Trophoblast cell (in vitro differentiated cells and primary cell): ENCODE data around the gene CCRL2.
"Not testable (repeated sequence)": the region's sequence is repeated elsewhere in the genome, so short reads cannot be mapped to it uniquely, and the experiment has no call there.

Source experiments
- DNase-seq, 2 donors: peaks; one replicate each; pipeline ENCODE4 v3.0.0-alpha.2; 2016
- H2AFZ ChIP-seq: 2 replicates; pipeline ENCODE4 v1.6.1; 2013; ENCODE audit warnings: low read length, moderate library complexity, mild to moderate bottlenecking; ENCODE audit not compliant: insufficient read depth, poor library complexity
- H2AK5ac ChIP-seq: 2 replicates; pipeline ENCODE4 v1.6.1; 2013; ENCODE audit warnings: mild to moderate bottlenecking, low read length
- H2BK120ac ChIP-seq: 2 replicates; pipeline ENCODE4 v1.6.1; 2013; ENCODE audit warnings: low read length, mild to moderate bottlenecking, moderate library complexity; ENCODE audit not compliant: insufficient read depth, poor library complexity
- H2BK12ac ChIP-seq: 2 replicates; pipeline ENCODE4 v1.6.1; 2013; ENCODE audit warnings: mild to moderate bottlenecking, low read length, moderate library complexity
- H2BK5ac ChIP-seq: 2 replicates; pipeline ENCODE4 v1.6.1; 2013; ENCODE audit warnings: low read length, low read depth, moderate library complexity, mild to moderate bottlenecking; ENCODE audit not compliant: poor library complexity
- H3K14ac ChIP-seq: 2 replicates; pipeline ENCODE4 v1.6.1; 2013; ENCODE audit warnings: mild to moderate bottlenecking, low read length
- H3K18ac ChIP-seq: 2 replicates; pipeline ENCODE4 v1.6.1; 2013; ENCODE audit warnings: mild to moderate bottlenecking, low read length
- H3K23ac ChIP-seq: 2 replicates; pipeline ENCODE4 v1.6.1; 2013; ENCODE audit warnings: low read length
- H3K27ac ChIP-seq: 2 replicates; pipeline ENCODE4 v1.5.1; 2013; ENCODE audit warnings: low read depth, mild to moderate bottlenecking, inconsistent platforms, low read length, moderate library complexity
- H3K27me3 ChIP-seq: 2 replicates; pipeline ENCODE4 v1.6.1; 2013; ENCODE audit warnings: inconsistent platforms, mild to moderate bottlenecking, low read length, moderate library complexity; ENCODE audit not compliant: insufficient read depth
- H3K36me3 ChIP-seq, 2 experiments: 1 replicate in 1 of 2; 2 replicates in 1 of 2; pipeline ENCODE4 v1.6.1; 2013; ENCODE audit warnings: low read length in 2 of 2, mild to moderate bottlenecking in 2 of 2, moderate library complexity in 1 of 2; ENCODE audit not compliant: insufficient read depth in 2 of 2, control insufficient read depth in 1 of 2
- H3K4ac ChIP-seq: 2 replicates; pipeline ENCODE4 v1.6.1; 2013; ENCODE audit warnings: low read depth, mild to moderate bottlenecking, low read length, moderate library complexity
- H3K4me1 ChIP-seq, 2 experiments: 1 replicate in 1 of 2; 2 replicates in 1 of 2; pipeline ENCODE4 v1.6.1; 2013; ENCODE audit warnings: low read length in 2 of 2, mild to moderate bottlenecking in 2 of 2, moderate library complexity in 1 of 2; ENCODE audit not compliant: insufficient read depth in 2 of 2, control insufficient read depth in 1 of 2
- H3K4me2 ChIP-seq: 2 replicates; pipeline ENCODE4 v1.6.1; 2013; ENCODE audit warnings: inconsistent platforms, mild to moderate bottlenecking, low read length, moderate library complexity
- H3K4me3 ChIP-seq: 2 replicates; pipeline ENCODE4 v1.5.1; 2013; ENCODE audit warnings: mild to moderate bottlenecking, low read depth, low read length, inconsistent platforms
- H3K79me1 ChIP-seq: one replicate; pipeline ENCODE4 v1.6.1; 2013; ENCODE audit warnings: low read length
- H3K79me2 ChIP-seq: 2 replicates; pipeline ENCODE4 v1.6.1; 2013; ENCODE audit warnings: low read length, mild to moderate bottlenecking; ENCODE audit not compliant: control insufficient read depth, insufficient read depth, poor library complexity
- H3K9ac ChIP-seq: 2 replicates; pipeline ENCODE4 v1.6.1; 2013; ENCODE audit warnings: mild to moderate bottlenecking, low read length
- H3K9me3 ChIP-seq: 2 replicates; pipeline ENCODE4 v1.6.1; 2013; ENCODE audit warnings: low read depth, mild to moderate bottlenecking, control low read depth, inconsistent platforms, low read length; ENCODE audit not compliant: insufficient read depth
- H4K12ac ChIP-seq: 2 replicates; pipeline ENCODE4 v1.6.1; 2013; ENCODE audit warnings: low read depth, mild to moderate bottlenecking, low read length, moderate library complexity
- H4K8ac ChIP-seq: 2 replicates; pipeline ENCODE4 v1.6.1; 2013; ENCODE audit warnings: low read depth, mild to moderate bottlenecking, low read length, moderate library complexity
- H4K91ac ChIP-seq: one replicate; pipeline ENCODE4 v1.6.1; 2013; ENCODE audit warnings: low read depth, mild to moderate bottlenecking, low read length, moderate library complexity
- WGBS: extraction: QIAGEN DNeasy Blood & Tissue Kit; methylation state at CpG from one replicate; pipeline ENCODE4 v1.1.7; 2013; ENCODE audit warnings: missing lambda C conversion rate; ENCODE audit not compliant: insufficient read length, insufficient coverage; ENCODE audit errors: extremely low coverage; 5-methylcytosine and 5-hydroxymethylcytosine counted together

Gene CCRL2

GRCh38 chr3:46383211-46383950 lies 23.7 kb upstream of the CCRL2 start:
- DNase-seq = no peak
- H3K4ac ChIP-seq = no peak overlapping the region

DNA sequence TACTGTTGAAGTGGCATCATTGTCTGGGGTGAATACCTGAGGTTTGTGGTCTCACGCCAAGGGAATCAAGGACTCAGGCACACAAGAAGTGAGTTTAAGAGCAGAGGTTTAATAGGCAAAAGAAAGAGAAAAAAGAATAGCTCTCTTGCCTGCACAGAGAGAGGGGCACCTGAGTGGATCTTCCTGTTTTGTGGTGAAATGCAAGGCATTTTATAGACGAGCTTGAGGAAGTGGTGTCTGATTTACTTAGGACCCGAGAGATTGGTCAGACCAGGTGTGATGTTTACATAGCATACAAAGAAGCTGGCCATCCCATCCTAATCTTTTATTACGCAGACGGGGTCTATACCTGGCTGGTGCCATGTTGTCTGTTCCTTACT lies 23.1 kb upstream of the CCRL2 start:
- no peak overlapping the region for H3K27ac ChIP-seq
- H2BK12ac ChIP-seq = no peak overlapping the region
- H2AFZ ChIP-seq = no peak overlapping the region
- no peaks in the 10 kb centered on the region for H3K27me3 ChIP-seq
- no peak overlapping the region for H3K4ac ChIP-seq
- H3K18ac ChIP-seq = no peak overlapping the region
- no peak overlapping the region for H3K14ac ChIP-seq
- no CpG with 5 or more reads among the region's 5 CpGs for WGBS
- H3K4me1 ChIP-seq = peaks cover 5 to 8% of the 10 kb centered on the region in 2 experiments
- H3K4me3 ChIP-seq = no peak overlapping the region
- no peak overlapping the region for H4K8ac ChIP-seq
- no peaks in the 10 kb centered on the region for H3K36me3 ChIP-seq
- no peaks in the 10 kb centered on the region for H3K79me2 ChIP-seq
- no peaks in the 10 kb centered on the region for H3K79me1 ChIP-seq
- no peak overlapping the region for H4K12ac ChIP-seq
- no peak overlapping the region for H3K9ac ChIP-seq
- H2BK5ac ChIP-seq = no peak overlapping the region
- H2BK120ac ChIP-seq = no peak overlapping the region
- H3K4me2 ChIP-seq = no peak overlapping the region
- no peak for DNase-seq
- no peak overlapping the region for H4K91ac ChIP-seq
- H2AK5ac ChIP-seq = no peak overlapping the region
- no peaks in the 10 kb centered on the region for H3K9me3 ChIP-seq
- no peak overlapping the region for H3K23ac ChIP-seq

More at GRCh38 chr3:46383211-46383950, 23.7 kb upstream of the CCRL2 start:
- Histone ChIP-seq H3K4me1 (peaks cover 5 to 8% of the 10 kb centered on the region in 2 experiments), H4K12ac (no peak overlapping the region), H3K9ac (no peak overlapping the region), H3K14ac (no peak overlapping the region), H2BK120ac (no peak overlapping the region), H3K27ac (no peak overlapping the region), H2BK5ac (no peak overlapping the region), H4K8ac (no peak overlapping the region), H3K36me3 (no peaks in the 10 kb centered on the region), H3K4me2 (no peak overlapping the region), H2AK5ac (no peak overlapping the region), H3K79me1 (no peaks in the 10 kb centered on the region), H3K23ac (no peak overlapping the region), H4K91ac (no peak overlapping the region), H3K27me3 (no peaks in the 10 kb centered on the region), H3K79me2 (no peaks in the 10 kb centered on the region), H2AFZ (no peak overlapping the region), H3K18ac (no peak overlapping the region), H2BK12ac (no peak overlapping the region), H3K9me3 (no peaks in the 10 kb centered on the region), H3K4me3 (no peak overlapping the region)
- WGBS = no CpG with 5 or more reads among the region's 6 CpGs

GRCh38 chr3:46386205-46386604 lies 20.9 kb upstream of the CCRL2 start:
- Histone ChIP-seq H3K14ac (no peak overlapping the region), H2BK5ac (no peak overlapping the region), H2BK120ac (no peak overlapping the region), H3K27me3 (no peaks in the 10 kb centered on the region), H4K12ac (no peak overlapping the region), H3K4me2 (no peak overlapping the region), H2AFZ (no peak overlapping the region), H2BK12ac (no peak overlapping the region), H3K79me2 (no peaks in the 10 kb centered on the region), H3K18ac (no peak overlapping the region), H3K4me3 (no peak overlapping the region), H3K4ac (no peak overlapping the region), H4K8ac (no peak overlapping the region), H3K23ac (no peak overlapping the region), H3K79me1 (no peaks in the 10 kb centered on the region), H3K4me1 (peaks cover 5 to 10% of the 10 kb centered on the region in 2 experiments), H2AK5ac (no peak overlapping the region), H3K36me3 (no peaks in the 10 kb centered on the region), H3K27ac (no peak overlapping the region), H4K91ac (no peak overlapping the region), H3K9me3 (no peaks in the 10 kb centered on the region), H3K9ac (no peak overlapping the region)
- DNase-seq = peak; percentile 84 to 93
- no CpG with 5 or more reads among the region's 4 CpGs for WGBS

- not testable (repeated sequence) for H3K23ac ChIP-seq, H2AK5ac ChIP-seq, H4K12ac ChIP-seq, H3K79me1 ChIP-seq, H3K4ac ChIP-seq, H4K8ac ChIP-seq, H3K27ac ChIP-seq, H2BK120ac ChIP-seq, H3K4me3 ChIP-seq, H3K4me2 ChIP-seq, H3K14ac ChIP-seq, H3K27me3 ChIP-seq, H4K91ac ChIP-seq, H2AFZ ChIP-seq, DNase-seq, H2BK12ac ChIP-seq, H3K36me3 ChIP-seq, H3K18ac ChIP-seq, H3K9ac ChIP-seq, H3K79me2 ChIP-seq, H3K9me3 ChIP-seq, H2BK5ac ChIP-seq
- H3K4me1 ChIP-seq = peaks cover 5 to 15% of the 10 kb centered on the region in 2 experiments
- WGBS = no CpG with 5 or more reads among the region's 4 CpGs
These were observed 18.2 kb upstream of the CCRL2 start for GRCh38 chr3:46388847-46389246.
